GM18519 (cell line): Measurements from ENCODE around the gene DUOX2.

Experiments used
- ATAC-seq: cut with Tn5 transposase; IDR thresholded peaks from one replicate; pipeline ENCODE4 v1.9.1; 2021; ENCODE audit warnings: mild to moderate bottlenecking, moderate library complexity; ENCODE audit not compliant: unreplicated experiment, low FRiP score

Gene DUOX2

GRCh38 chr15:45121020-45121419 lies 7.0 kb upstream of the DUOX2 start:
- no peak for ATAC-seq

- ATAC-seq: no peak
Observed at GRCh38 chr15:45120081-45120972, 6.4 kb upstream of the DUOX2 start.

- no peak for ATAC-seq
Observed at GRCh38 chr15:45118996-45119395, 5.0 kb upstream of the DUOX2 start.

- ATAC-seq: peak; percentile 73
Observed at GRCh38 chr15:45118131-45118588, 4.2 kb upstream of the DUOX2 start.

- ATAC-seq: no peak
Observed at GRCh38 chr15:45117308-45118130, 3.5 kb upstream of the DUOX2 start.

GRCh38 chr15:45116482-45117307 lies 2.7 kb upstream of the DUOX2 start:
- ATAC-seq: no peak

- ATAC-seq: no peak
Observed at GRCh38 chr15:45116006-45116481, 2.1 kb upstream of the DUOX2 start.

GRCh38 chr15:45115312-45115820 lies 1.4 kb upstream of the DUOX2 start:
- no peak for ATAC-seq

GRCh38 chr15:45114751-45115085 lies 746 bp upstream of the DUOX2 start:
- ATAC-seq: no peak

- no peak for ATAC-seq
Observed at GRCh38 chr15:45113380-45113990, 487 bp downstream of the DUOX2 start.

GRCh38 chr15:45112591-45113379 lies 1.2 kb downstream of the DUOX2 start:
- no peak for ATAC-seq

GRCh38 chr15:45112143-45112590 lies 1.8 kb downstream of the DUOX2 start:
- ATAC-seq: no peak

GRCh38 chr15:45111390-45112142 lies 2.4 kb downstream of the DUOX2 start:
- ATAC-seq: no peak

- no peak for ATAC-seq
Observed at GRCh38 chr15:45110256-45110820, 3.6 kb downstream of the DUOX2 start.

- ATAC-seq: no peak
Observed at GRCh38 chr15:45107941-45108630, 5.9 kb downstream of the DUOX2 start.

- no peak for ATAC-seq
Observed at GRCh38 chr15:45106002-45106790, 7.8 kb downstream of the DUOX2 start.

- no peak for ATAC-seq
Observed at GRCh38 chr15:45105586-45105985, 8.4 kb downstream of the DUOX2 start.
